NCI-H1105 treated with DMSO at 0.1 percent for 48 hours (cell line): ENCODE results near the gene DAGLA.
"Not testable (repeated sequence)": the region's sequence is repeated elsewhere in the genome, so short reads cannot be mapped to it uniquely, and the experiment has no call there.

Source experiments
- DNase-seq: peaks from one replicate; lab custom pipeline; 2025; lab: John Stamatoyannopoulos, UW

DAGLA gene, protein sequence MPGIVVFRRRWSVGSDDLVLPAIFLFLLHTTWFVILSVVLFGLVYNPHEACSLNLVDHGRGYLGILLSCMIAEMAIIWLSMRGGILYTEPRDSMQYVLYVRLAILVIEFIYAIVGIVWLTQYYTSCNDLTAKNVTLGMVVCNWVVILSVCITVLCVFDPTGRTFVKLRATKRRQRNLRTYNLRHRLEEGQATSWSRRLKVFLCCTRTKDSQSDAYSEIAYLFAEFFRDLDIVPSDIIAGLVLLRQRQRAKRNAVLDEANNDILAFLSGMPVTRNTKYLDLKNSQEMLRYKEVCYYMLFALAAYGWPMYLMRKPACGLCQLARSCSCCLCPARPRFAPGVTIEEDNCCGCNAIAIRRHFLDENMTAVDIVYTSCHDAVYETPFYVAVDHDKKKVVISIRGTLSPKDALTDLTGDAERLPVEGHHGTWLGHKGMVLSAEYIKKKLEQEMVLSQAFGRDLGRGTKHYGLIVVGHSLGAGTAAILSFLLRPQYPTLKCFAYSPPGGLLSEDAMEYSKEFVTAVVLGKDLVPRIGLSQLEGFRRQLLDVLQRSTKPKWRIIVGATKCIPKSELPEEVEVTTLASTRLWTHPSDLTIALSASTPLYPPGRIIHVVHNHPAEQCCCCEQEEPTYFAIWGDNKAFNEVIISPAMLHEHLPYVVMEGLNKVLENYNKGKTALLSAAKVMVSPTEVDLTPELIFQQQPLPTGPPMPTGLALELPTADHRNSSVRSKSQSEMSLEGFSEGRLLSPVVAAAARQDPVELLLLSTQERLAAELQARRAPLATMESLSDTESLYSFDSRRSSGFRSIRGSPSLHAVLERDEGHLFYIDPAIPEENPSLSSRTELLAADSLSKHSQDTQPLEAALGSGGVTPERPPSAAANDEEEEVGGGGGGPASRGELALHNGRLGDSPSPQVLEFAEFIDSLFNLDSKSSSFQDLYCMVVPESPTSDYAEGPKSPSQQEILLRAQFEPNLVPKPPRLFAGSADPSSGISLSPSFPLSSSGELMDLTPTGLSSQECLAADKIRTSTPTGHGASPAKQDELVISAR

DNA sequence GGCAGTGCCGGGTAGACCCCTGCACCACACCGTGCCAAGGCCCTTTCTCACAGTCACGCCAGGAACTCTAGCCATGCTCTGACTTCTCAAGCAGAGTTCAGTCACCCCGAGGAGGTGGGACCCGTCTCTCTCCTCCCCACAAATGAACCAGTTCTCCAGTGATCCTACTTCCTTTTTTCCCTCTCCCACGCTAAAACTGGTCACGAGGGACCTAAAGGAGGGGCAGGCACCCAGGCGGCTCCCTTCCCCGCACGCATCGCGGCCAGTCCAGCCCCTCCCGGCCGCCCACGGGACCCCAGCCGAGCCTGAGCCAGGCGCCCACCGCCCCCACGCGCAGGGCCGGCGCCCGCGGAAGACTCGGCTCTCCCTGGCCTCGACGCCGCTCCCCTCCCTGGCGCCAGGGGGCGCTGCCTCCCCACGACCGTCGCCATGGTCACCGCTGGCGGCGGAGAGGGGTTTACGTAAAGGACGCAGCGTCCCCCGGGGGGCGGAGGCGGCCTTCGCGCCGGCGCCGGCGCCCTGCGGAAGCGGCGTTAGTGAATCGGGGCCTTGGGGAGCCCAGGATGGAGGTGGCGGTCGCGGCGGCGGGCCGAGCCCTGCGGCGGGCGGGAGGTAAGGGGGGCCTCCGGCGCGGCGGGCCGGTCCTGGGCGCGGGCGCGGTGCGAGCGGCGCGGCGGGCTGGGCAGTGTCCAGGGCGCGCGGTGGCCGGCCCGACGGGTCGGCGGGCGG is at the start of gene DAGLA:
Gene DAGLA (plus strand): TSS at position 499 of the 729 bp plus-strand sequence. CDS start 39,765 bp downstream, outside the sequence.
- peak; percentile 61 for DNase-seq

DNA sequence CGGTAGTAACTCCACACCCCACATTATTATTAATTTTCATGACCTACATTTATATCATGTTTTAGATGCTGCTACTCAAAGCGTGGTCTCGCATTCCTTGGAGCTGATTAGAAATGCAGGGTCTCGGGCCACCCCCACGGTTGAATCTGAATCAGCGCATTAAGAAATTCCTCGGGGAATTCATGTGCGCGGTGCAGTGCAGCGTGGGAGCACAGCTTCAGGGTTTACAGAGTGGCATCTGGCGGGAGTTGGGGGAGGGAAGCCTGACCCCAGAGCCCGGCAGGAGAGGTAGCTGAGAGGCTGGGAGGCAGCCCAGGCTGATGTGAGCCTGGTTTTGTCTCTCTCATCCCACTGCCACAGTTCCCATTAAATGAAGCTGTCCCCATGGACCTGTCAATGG is 48.1 kb upstream of the DAGLA start:
- DNase-seq: no peak

DNA sequence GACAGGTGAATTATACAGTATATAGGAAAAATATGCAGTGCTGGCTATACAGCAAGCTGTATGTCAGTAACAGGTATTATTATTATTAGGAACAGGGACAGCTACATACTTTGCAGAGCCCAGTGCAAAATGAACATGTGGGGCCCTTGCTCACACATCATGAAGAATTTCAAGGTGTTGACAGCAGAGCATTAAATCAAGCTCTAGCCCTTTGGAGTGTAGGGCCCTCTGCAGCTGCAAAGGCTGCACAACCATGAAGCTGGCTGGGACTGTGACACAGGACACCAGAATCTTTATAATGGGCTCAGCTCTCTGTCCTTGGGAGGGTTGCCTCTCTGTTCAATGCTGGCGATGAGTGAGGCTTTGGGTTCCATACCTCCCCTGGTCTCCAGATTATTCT is 44.9 kb upstream of the DAGLA start:
- no peak for DNase-seq

DNA sequence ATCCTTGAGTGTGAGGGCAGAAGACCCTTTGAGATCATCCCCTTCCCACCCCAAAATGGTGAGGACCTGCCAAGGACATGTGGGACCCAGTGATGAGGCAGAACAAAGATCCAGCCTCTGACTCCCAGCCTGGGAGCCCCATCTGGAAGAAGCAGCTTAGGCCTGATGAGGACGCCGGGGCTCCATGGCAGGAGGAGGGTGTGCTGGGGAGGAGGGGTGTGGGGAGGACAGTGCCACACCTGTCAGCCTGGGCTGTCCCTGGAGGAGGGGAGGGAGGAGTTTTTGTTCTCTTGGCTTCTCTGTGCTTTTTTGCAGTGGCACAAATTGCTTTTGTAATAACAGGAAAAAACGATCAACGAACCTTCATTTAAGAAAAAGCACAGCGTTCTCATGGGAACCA is 44.4 kb upstream of the DAGLA start:
- no peak for DNase-seq

DNA sequence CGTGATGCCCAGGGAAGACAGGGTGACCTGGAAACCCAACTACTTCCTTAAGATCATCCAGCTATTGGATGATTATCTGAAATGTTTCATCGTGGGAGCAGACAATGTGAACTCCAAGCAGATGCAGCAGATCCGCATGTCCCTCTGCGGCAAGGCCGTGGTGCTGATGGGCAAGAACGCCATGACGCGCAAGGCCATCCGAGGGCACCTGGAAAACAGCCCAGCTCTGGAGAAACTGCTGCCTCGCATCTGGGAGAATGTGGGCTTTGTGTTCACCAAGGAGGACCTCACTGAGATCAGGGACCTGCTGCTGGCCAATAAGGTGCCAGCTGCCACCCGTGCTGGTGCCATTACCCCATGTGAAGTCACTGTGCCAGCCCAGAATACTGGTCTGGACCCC is 43.5 kb upstream of the DAGLA start:
- no peak for DNase-seq

DNA sequence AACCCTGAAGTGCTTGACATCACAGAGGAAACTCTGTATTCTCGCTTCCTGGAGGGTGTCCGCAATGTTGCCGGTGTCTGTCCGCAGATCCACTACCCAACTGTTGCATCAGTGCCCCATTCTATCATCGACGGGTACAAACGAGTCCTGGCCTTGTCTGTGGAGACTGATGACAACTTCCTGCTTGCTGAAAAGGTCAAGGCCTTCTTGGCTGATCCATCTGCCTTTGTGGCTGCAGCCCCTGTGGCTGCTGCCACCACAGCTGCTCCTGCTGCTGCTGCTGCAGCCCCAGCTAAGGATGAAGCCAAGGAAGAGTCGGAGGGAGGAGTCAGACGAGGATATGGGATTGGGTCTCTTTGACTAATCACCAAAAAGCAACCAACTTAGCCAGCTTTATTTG is 42.9 kb upstream of the DAGLA start:
- DNase-seq: no peak

DNA sequence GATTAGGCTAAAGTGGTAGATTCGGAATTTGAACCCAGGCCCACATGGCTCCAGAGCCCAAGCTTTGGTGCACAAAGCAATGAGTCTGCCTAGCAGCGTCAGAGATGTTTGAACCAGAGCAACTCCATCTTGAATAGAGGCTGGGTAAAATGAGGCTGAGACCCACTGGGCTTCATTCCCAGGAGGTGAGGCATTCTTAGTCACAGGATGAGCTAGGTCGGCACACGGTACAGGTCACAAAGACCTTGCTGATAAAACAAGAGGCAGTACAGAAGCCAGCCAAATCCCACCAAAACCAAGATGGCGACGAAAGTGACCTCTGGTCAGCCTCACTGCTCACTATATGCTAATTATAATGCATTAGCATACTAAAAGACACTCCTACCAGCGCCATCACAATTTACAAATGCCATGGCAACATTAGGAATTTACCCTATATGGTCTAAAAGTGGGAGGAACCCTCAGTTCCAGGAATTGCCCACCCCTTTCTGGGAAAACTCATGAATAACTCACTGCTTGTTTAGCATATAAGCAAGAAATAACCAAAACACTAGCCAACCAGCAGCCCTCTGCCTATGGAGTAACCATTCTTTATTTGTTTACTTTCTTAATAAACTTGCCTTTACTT is 40.3 kb upstream of the DAGLA start:
- DNase-seq: no peak

DNA sequence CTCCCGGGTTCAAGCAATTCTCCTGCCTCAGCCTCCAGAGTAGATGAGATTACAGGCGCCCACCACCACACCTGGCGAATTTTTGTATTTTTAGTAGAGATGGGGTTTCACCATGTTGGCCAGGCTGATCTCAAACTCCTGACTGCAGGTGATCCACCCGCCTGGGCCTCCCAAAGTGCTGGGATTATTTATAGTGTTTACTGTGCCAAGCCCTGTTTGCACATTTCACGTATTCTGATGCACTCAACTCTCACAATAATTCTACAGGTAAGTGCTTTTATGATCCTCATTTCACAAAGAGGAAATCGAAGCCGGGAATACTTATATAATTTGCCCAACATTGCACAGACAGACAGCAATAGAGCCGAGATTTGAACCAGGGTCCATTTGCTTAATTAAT is 38.0 kb upstream of the DAGLA start:
- DNase-seq: no peak

DNA sequence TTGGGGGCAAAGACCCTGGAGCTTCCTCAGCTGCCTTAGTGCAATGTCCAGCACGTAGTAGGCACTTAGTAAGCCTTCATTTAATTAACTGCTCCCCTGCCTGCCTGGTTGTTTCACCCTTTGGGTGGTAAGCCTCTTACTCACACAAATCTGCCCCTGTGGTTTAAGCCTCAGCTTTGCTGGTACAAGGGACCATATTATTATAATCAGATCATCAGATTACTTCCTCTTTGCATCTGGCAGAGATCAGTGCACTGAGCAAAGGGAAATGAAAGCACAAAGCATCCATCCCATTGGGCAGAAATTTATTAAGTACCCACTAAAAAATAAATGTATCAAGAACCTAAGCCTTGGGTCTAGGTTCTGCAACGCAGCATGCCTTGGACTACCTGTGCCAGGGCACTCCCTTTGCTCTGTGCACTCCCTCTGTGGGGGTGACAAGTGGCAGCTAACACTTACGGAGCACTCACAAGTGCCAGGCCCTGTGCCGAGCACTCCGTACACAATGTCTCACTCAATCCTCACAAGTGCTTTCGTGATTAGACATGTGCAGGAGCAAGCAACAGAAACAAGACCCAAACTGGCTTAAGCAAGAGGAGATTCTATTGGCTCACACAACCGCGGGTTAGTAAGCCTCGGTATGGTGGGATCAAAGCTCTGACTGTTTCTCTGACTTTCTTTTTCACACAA is 34.9 kb upstream of the DAGLA start:
- DNase-seq: no peak

DNA sequence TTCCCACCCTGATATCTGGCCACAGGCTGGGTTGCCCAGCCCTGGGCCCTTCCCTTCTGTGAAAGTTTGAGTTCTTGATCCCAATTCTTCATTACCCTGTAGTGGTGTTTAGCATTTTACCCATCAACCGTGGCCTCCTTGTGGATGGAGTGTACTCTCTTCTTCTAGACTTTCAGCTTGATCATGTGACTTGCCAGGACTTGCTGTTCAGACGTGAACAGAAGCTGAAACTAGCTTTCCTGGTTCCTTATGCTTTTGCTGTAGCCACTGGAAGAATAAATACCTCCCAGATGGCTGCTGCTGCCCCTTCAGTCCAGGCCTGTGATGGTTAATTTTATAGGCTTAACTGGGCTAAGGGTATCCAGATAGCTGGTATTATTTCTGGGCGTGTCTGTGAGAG is 32.7 kb upstream of the DAGLA start:
- DNase-seq: no peak

DNA sequence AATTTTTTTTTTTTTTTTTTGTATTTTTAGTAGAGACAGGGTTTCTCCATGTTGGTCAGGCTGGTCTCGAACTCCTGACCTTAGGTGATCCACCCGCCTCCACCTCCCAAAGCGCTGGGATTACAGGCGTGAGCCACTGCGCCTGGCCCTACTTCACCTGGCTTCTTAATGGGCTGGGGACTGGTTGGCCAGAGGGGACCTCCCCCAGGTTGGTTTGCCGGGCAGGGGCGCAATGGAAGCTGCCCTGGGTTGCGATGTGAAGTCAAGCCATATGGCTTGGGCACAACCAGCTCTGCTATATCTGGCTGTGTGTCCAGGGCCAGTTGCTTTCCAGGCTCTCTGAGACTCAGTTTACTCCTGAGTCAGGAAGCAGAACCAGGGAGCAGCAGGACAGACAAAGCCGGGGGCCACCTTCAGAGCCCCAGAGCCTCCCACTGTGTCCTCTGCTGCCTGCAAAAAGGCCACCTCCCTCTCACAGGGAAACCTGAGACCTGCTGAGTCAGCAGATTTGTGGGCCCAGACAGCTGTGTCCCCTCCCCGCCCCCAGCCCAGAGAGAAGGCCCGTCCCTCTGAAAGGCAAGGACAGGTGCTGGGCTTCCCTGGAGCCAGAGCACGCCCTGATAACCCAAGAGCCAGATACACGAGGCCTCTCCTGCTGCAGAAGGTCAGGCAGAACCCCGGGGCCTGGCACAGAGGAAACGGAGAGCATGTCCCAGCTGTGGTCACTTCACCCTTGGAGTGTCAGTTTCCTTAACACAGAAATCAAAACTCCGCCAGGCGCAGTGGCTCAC is 29.2 kb upstream of the DAGLA start:
- DNase-seq: no peak

DNA sequence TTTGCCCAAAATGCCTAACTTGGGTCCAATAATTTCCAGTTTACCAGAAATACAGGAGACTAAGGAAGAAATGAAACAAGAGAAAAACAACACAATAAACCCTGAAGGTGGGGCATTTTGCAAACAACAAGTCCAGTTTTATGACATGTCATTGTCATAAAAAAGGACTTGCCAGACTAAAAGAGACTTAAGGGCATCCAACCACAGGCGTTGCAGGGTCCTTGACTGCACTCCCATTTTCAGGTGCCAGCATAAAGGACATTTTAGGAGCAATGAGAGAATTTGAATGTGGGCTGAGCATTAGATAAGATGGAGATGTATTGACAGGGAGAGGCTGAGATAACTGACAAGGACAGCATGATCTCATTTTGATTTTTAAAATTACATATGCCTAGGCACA is 28.1 kb upstream of the DAGLA start:
- no peak for DNase-seq

DNA sequence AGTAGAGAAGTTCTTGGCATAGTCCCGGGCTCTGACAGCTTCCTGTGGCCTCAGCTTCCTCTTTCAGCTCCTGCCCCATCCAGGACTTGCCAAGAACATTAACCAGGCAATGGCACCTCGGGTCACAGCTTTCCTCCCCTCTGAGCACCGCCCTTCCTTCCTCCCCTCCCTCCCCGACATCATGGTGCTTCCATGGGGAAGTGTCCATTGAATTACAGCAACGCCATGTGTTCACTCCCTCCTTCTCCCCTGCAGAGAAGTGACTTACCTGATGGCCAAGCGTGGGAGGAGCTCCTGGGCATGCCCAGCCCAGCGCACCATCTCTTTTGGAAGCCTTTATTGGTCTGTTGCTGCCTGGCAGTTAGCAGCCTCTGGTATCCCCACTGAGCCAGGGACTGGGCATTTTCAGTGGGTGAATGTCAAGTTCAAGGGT is 25.8 kb upstream of the DAGLA start:
- DNase-seq: no peak

DNA sequence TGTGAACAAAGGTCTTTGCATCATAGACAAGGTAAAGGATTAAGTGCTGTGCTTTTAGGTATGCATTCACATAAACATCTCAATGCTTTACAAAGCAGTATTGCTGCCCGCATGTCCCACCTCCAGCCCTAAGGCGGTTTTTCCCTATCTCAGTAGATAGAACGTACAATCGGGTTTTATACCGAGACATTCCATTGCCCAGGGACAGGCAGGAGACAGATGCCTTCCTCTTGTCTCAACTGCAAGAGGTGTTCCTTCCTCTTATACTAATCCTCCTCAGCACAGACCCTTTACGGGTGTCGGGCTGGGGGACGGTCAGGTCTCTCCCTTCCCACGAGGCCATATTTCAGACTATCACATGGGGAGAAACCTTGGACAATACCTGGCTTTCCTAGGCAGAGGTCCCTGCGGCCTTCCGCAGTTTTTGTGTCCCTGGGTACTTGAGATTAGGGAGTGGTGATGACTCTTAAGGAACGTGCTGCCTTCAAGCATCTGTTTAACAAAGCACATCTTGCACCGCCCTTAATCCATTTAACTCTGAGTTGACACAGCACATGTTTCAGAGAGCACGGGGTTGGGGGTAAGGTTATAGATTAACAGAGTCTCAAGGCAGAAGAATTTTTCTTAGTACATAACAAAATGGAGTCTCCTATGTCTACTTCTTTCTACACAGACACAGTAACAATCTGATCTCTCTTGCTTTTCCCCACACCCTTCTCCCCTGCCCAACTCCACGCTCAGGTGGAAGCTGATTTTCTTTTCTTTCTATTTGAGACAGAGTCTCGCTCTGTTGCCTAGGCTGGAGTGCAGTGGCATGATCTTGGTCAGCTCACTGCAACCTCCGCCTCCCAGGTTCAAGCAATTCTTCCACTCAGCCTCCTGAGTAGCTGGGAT is 24.7 kb upstream of the DAGLA start:
- not testable (repeated sequence) for DNase-seq

DNA sequence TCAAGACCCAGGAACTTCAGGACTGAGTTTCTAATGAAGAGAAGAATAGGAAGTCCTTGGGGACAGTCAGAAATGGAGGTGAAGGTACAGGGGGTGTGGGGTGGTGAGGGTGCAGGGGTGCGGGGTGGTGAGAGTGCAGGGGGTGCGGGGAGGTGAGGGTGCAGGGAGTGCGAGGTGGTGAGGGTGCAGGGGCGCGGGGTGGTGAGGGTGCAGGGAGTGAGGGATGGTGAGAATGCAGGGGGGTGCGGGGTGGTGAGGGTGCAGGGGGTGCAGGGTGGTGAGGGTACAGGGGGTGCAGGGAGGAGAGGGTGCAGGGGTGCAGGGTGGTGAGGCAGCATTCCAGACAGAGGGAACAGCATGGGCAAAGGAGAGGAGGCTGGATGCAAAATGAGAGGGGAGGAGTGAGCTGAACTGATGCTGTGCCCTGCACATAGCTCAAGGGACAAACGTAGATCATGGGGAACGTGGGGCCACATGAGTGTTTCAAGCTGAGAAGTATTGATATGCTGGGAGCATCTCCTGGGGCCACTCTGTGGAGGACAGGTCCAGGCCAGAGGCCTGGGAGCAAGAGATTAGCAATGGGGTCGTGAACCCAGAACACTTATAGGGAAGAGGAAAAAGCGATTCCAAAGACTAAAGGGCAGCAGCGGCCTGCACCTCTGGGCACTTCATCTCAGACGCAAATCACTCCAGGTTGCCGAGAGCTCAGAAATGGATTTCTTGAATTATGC is 23.7 kb upstream of the DAGLA start:
- no peak for DNase-seq

DNA sequence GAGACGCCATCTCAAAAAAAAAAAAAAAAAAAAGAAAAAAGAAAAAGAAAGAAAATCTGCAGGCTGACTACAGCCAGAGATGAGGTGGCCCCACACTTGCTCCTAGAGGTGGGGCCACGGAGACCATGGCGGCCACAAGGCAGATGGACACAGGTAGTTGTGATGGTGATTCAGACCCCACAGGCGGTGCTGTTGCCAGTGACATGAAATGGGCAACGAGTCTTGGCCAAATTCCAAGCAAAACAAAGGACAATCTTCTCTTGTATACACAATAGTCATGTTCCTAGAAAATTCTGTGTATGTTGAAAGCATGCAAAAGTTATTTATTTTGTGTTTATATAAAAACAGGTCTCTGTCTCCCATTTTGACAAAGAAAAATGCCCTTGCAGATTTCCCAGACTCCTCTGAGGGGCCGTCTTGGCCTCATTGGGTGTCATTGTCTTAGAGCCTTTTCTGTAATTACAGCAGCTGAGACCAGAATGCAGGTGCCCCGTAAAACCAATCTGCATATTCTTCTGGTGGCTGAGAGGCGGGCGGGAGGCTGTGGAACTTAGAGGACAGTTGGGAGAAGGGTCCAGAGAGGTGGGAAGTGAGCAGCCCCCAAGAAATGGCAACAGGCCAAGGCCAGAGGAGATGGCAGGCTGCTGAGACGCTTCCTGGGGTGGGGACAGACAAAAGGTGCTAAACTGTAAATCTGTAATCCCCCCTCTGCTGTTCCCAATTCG is 22.5 kb upstream of the DAGLA start:
- DNase-seq: peak; percentile 29

DNA sequence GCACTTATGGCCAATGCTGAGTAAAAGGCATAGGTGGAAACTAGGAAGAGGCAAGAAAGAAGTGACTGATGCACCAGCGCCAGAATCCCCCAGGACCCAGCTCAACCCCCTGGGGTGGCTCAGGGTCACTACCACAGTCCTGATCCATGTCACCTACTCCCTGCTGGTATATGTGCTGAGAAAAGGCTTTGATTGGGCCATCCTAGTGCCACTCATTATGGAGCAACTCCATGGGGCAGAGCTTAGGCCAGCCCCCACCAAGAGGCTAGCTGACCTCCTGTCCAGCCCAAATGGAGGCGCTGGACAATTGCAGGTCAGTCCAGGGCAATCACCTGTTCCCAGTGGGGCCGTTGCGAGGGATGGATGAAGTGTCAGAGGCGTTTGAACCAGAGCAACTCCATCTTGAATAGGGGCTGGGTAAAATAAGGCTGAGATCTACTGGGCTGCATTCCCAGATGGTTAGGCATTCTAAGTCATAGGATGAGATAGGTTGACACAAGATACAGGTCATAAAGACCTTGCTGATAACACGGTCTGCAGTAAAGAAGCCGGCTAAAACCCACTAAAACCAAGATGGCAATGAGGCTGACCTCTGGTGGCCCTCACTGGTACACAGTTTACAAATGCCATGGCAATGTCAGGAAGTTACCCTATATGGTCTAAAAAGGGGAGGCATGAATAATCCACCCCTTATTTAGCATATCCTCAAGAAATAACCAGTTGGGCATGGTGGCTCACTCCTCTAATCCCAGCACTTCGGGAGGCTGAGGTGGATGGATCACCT is 20.6 kb upstream of the DAGLA start:
- no peak for DNase-seq
